Measurements from ENCODE around the gene DPH1.

DNA sequence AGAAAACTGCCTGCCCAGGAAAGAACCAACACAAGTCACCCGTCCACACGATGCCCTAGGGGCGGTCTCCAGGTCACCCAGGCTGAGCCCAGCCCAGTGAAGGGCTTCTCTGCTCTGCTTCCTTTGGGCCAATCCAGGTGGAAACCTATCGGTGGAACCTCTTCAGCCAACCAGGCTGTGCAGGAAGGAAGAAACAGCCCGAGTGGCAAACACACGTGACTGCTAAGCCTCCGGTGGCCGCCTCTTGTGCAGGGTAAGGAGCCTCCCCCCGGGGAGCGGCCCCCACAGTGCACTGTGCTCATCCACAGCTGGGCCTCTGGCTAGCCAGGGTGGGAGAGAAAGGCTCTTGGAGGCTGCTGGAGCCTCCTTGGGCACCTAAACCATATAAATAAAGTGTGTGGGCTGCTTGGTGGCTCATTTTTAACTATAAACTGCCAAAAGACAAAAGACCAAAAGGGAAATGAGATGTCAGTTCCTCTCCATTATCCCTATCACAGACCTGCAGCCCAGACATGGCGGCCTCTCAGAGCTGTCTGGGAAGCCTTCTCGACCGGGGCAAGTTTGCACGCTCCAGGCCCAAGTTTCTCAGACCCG is 7.2 kb upstream of the DPH1 start:
- no peak for TF ChIP-seq FOXM1 (IDR thresholded peaks at IDR 0.05; ENCODE audit: borderline replicate concordance)
- TF ChIP-seq, protein P1, sequence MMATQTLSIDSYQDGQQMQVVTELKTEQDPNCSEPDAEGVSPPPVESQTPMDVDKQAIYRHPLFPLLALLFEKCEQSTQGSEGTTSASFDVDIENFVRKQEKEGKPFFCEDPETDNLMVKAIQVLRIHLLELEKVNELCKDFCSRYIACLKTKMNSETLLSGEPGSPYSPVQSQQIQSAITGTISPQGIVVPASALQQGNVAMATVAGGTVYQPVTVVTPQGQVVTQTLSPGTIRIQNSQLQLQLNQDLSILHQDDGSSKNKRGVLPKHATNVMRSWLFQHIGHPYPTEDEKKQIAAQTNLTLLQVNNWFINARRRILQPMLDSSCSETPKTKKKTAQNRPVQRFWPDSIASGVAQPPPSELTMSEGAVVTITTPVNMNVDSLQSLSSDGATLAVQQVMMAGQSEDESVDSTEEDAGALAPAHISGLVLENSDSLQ (IDR thresholded peaks at IDR 0.05), result no peak
- no peak for TF ChIP-seq ARNT (IDR thresholded peaks at IDR 0.05)
- no peak for TF ChIP-seq HDGF (IDR thresholded peaks at IDR 0.05; ENCODE audit: borderline replicate concordance)
- TF ChIP-seq BHLHE40 (IDR thresholded peaks at IDR 0.05; ENCODE audit: borderline replicate concordance), result no peak
- TF ChIP-seq FOXA1 (IDR thresholded peaks at IDR 0.05), result no peak
- TF ChIP-seq FOXK2 (IDR thresholded peaks at IDR 0.05), result no peak

All from HEK293T (cell line).